Common myeloid progenitor, CD34-positive (primary cell): ENCODE measurements around the gene MED4.
"Not testable (repeated sequence)": the region's sequence is repeated elsewhere in the genome, so short reads cannot be mapped to it uniquely, and the experiment has no call there.

Experiments used
- CTCF ChIA-PET: fragments of 350-600 bp; sonication (Branson Sonifier 250); formaldehyde crosslinking; loops from one replicate; lab custom pipeline; 2021; ENCODE audit warnings: antibody characterized with exemption; lab: Charles Lee
- POLR2A ChIA-PET: fragments of 350-600 bp; sonication (Branson Sonifier 250); formaldehyde crosslinking; loops from one replicate; lab custom pipeline; 2021; ENCODE audit warnings: antibody characterized with exemption; lab: Charles Lee
- DNase-seq, 3 donors: peaks; one replicate each; pipeline versions ENCODE4 v3.0.0 to v3.0.0-alpha.2; 2013
- H3K27ac ChIP-seq, 2 experiments: 1 replicate in 1 of 2; 2 replicates in 1 of 2; pipeline ENCODE4 v1.7.0; 2013; ENCODE audit warnings: inconsistent platforms in 2 of 2, low read length in 2 of 2, mild to moderate bottlenecking in 2 of 2, low read depth in 1 of 2, moderate library complexity in 1 of 2; ENCODE audit not compliant: severe bottlenecking in 2 of 2, insufficient read depth in 1 of 2, poor library complexity in 1 of 2
- H3K27me3 ChIP-seq, 5 experiments: replicated peaks in 2 of 5; 1 replicate in 3 of 5; 2 replicates in 2 of 5; pipeline versions ENCODE4 v1.6.1 to v1.7.0; 2013; ENCODE audit warnings: low read length in 4 of 5, mild to moderate bottlenecking in 2 of 5, moderate library complexity in 2 of 5, inconsistent platforms in 1 of 5; ENCODE audit not compliant: insufficient read depth in 5 of 5, control insufficient read depth in 4 of 5
- H3K36me3 ChIP-seq, 4 experiments: 1 replicate in 2 of 4; 2 replicates in 2 of 4; pipeline versions ENCODE4 v1.6.1 to v1.7.0; 2013; ENCODE audit warnings: low read length in 3 of 4, control low read depth in 1 of 4, mild to moderate bottlenecking in 1 of 4; ENCODE audit not compliant: control insufficient read depth in 4 of 4, insufficient read depth in 4 of 4
- H3K4me1 ChIP-seq, 4 experiments: 1 replicate in 3 of 4; 2 replicates in 1 of 4; pipeline versions ENCODE4 v1.6.1 to v1.7.1; 2013; ENCODE audit warnings: low read length in 3 of 4, mild to moderate bottlenecking in 3 of 4, control low read depth in 1 of 4, inconsistent platforms in 1 of 4, moderate library complexity in 1 of 4; ENCODE audit not compliant: control insufficient read depth in 4 of 4, insufficient read depth in 4 of 4; ENCODE audit errors: control extremely low read depth in 1 of 4
- H3K4me3 ChIP-seq, 7 experiments: 1 replicate in 4 of 7; 2 replicates in 3 of 7; pipeline versions ENCODE4 v1.5.1 to v1.7.0; 2013; ENCODE audit warnings: mild to moderate bottlenecking in 7 of 7, low read length in 6 of 7, moderate library complexity in 6 of 7, inconsistent platforms in 2 of 7, low read depth in 2 of 7, control low read depth in 1 of 7; ENCODE audit not compliant: insufficient read depth in 4 of 7, control insufficient read depth in 1 of 7; ENCODE audit errors: extremely low read depth in 1 of 7
- H3K9me3 ChIP-seq, 5 experiments: 1 replicate in 4 of 5; 2 replicates in 1 of 5; pipeline versions ENCODE4 v1.6.1 to v1.7.1; 2013; ENCODE audit warnings: low read length in 4 of 5, mild to moderate bottlenecking in 2 of 5, inconsistent platforms in 1 of 5, low read depth in 1 of 5, moderate library complexity in 1 of 5; ENCODE audit not compliant: control insufficient read depth in 4 of 5, insufficient read depth in 2 of 5; ENCODE audit errors: control extremely low read depth in 1 of 5
- WGBS: methylation state at CpG from one replicate; pipeline ENCODE4 v1.1.5; 2013; ENCODE audit not compliant: insufficient coverage; 5-methylcytosine and 5-hydroxymethylcytosine counted together

MED4 gene

GRCh38 chr13:48059951-48060350 lies 35.0 kb downstream of the MED4 start:
- Histone ChIP-seq H3K36me3 (peaks cover 0 to 23% (median 3%) of the 10 kb centered on the region in 4 experiments), H3K9me3 (peaks cover 0 to 12% (median 0%) of the 10 kb centered on the region in 5 experiments)
- CTCF ChIA-PET, result interaction anchor here (1.2 kb wide), 1 partner anchor 22 kb away, joined by 3 read pairs; no protein-coding TSS in a partner anchor
- DNase-seq, POLR2A ChIA-PET, H3K27me3 ChIP-seq, H3K27ac ChIP-seq, H3K4me1 ChIP-seq, H3K4me3 ChIP-seq: not testable (repeated sequence)
- WGBS, result 69% methylated on average over 5 of the region's 5 CpGs

- H3K27me3 ChIP-seq, H3K9me3 ChIP-seq, H3K4me3 ChIP-seq, DNase-seq, POLR2A ChIA-PET, H3K4me1 ChIP-seq, H3K27ac ChIP-seq, CTCF ChIA-PET: not testable (repeated sequence)
- WGBS, result 100% methylated on average over 2 of the region's 6 CpGs
- peaks cover 1 to 19% (median 3%) of the 10 kb centered on the region in 4 experiments for H3K36me3 ChIP-seq
Observed at GRCh38 chr13:48058536-48058935, 36.4 kb downstream of the MED4 start.

GRCh38 chr13:48055712-48056111 lies 39.2 kb downstream of the MED4 start:
- no peaks in the 10 kb centered on the region for H3K9me3 ChIP-seq
- no peak overlapping the region for H3K27ac ChIP-seq
- peaks cover 13 to 26% (median 19%) of the 10 kb centered on the region in 4 experiments for H3K36me3 ChIP-seq
- H3K4me3 ChIP-seq, result no peak overlapping the region
- CTCF ChIA-PET, result no interaction called here
- DNase-seq, result no peak
- POLR2A ChIA-PET, result no interaction called here
- no peaks in the 10 kb centered on the region for H3K27me3 ChIP-seq
- WGBS, result 96% methylated on average over 4 of the region's 5 CpGs
- H3K4me1 ChIP-seq, result no peaks in the 10 kb centered on the region

- POLR2A ChIA-PET, result no interaction called here
- 100% methylated on average over 3 of the region's 6 CpGs for WGBS
Observed at GRCh38 chr13:48054601-48055000, 40.3 kb downstream of the MED4 start.

GRCh38 chr13:48050550-48050949 lies 44.4 kb downstream of the MED4 start:
- WGBS, result 92% methylated on average over 2 of the region's 3 CpGs
- no peaks in the 10 kb centered on the region for H3K4me1 ChIP-seq
- H3K27ac ChIP-seq, result no peak overlapping the region
- POLR2A ChIA-PET, result no interaction called here
- no peaks in the 10 kb centered on the region for H3K9me3 ChIP-seq
- no peaks in the 10 kb centered on the region for H3K27me3 ChIP-seq
- CTCF ChIA-PET, result interaction anchor here (0.5 to 5.4 kb wide), 2 partner anchors 12 to 1413 kb away, joined by 4 to 22 read pairs; partner anchors contain the start of gene NUDT15
- no peak overlapping the region for H3K4me3 ChIP-seq
- no peak for DNase-seq
- peaks cover 24 to 48% (median 36%) of the 10 kb centered on the region in 4 experiments for H3K36me3 ChIP-seq

More at GRCh38 chr13:48054601-48055000, 40.3 kb downstream of the MED4 start:
- peaks cover 16 to 32% (median 24%) of the 10 kb centered on the region in 4 experiments for H3K36me3 ChIP-seq
- no peak overlapping the region for H3K4me3 ChIP-seq
- CTCF ChIA-PET, result interaction anchor here (1.5 kb wide), 1 partner anchor 14 kb away, joined by 3 read pairs; no protein-coding TSS in a partner anchor
- H3K9me3 ChIP-seq, result no peaks in the 10 kb centered on the region
- no peak overlapping the region for H3K27ac ChIP-seq
- no peaks in the 10 kb centered on the region for H3K27me3 ChIP-seq
- no peaks in the 10 kb centered on the region for H3K4me1 ChIP-seq
- no peak for DNase-seq

GRCh38 chr13:48043789-48044503 lies 51.0 kb downstream of the MED4 start:
- Histone ChIP-seq H3K27ac (peak overlapping the region; percentile 9 to 59), H3K36me3 (peaks cover 12 to 31% (median 26%) of the 10 kb centered on the region in 4 experiments), H3K4me1 (peaks cover 0 to 12% (median 2%) of the 10 kb centered on the region in 4 experiments), H3K27me3 (no peaks in the 10 kb centered on the region), H3K9me3 (peaks cover 0 to 8% (median 0%) of the 10 kb centered on the region in 5 experiments), H3K4me3 (no peak overlapping the region)
- peak in 2 of 3 donors; percentile 29 to 49 for DNase-seq
- CTCF ChIA-PET, result interaction anchor here (1.3 kb wide), 1 partner anchor 35 kb away, joined by 3 read pairs; no protein-coding TSS in a partner anchor
- POLR2A ChIA-PET, result no interaction called here

- POLR2A ChIA-PET, result no interaction called here
- peaks cover 4 to 22% (median 9%) of the 10 kb centered on the region in 4 experiments for H3K4me1 ChIP-seq
- CTCF ChIA-PET, result interaction anchor here (0.8 to 1.3 kb wide), 2 partner anchors 36 to 52 kb away, joined by 3 read pairs; partner anchors contain the start of gene MED4
- DNase-seq, result no peak
- WGBS, result 100% methylated on average over 2 of the region's 2 CpGs
- peaks cover 6 to 23% (median 18%) of the 10 kb centered on the region in 4 experiments for H3K36me3 ChIP-seq
- no peaks in the 10 kb centered on the region for H3K27me3 ChIP-seq
- H3K4me3 ChIP-seq, result no peak overlapping the region
- H3K9me3 ChIP-seq, result peaks cover 0 to 8% (median 0%) of the 10 kb centered on the region in 5 experiments
- H3K27ac ChIP-seq, result no peak overlapping the region
Observed at GRCh38 chr13:48042894-48043293, 52.0 kb downstream of the MED4 start.
